Lower lobe of right lung (tissue), 2 donors: ENCODE results near the gene CELF4. TPM values are rescaled to one million over a fixed set of nuclear protein-coding genes. Genes with fewer than 3 reads are reported as not detected.
A peak's percentile ranks its signal among the peaks of the same experiment; 100 is the strongest.

Source experiments
- ATAC-seq, 2 donors: fragments of 200-7000 bp; cut with Tn5 transposase; one replicate each; pipeline ENCODE4 v1.9.1; 2020 to 2022; ENCODE audit warnings: mild to moderate bottlenecking in 2 of 2, moderate library complexity in 2 of 2
- DNase-seq: peaks from one replicate; pipeline ENCODE4 v3.0.0-alpha.2; 2020
- H3K27ac ChIP-seq: fragments of 200-600 bp; one replicate; pipeline ENCODE4 v1.8.0; 2022
- H3K27me3 ChIP-seq: fragments of 200-600 bp; one replicate; pipeline ENCODE4 v1.8.0; 2022; ENCODE audit warnings: low read depth
- H3K36me3 ChIP-seq: fragments of 200-600 bp; one replicate; pipeline ENCODE4 v1.8.0; 2022; ENCODE audit warnings: mild to moderate bottlenecking
- H3K4me1 ChIP-seq: fragments of 200-600 bp; one replicate; pipeline ENCODE4 v1.8.0; 2022
- H3K4me3 ChIP-seq: fragments of 200-600 bp; one replicate; pipeline ENCODE4 v1.8.0; 2022; ENCODE audit warnings: mild to moderate bottlenecking
- H3K9me3 ChIP-seq: fragments of 200-600 bp; one replicate; pipeline ENCODE4 v1.8.0; 2022
- intact Hi-C: fragments of 100-400 bp; cut with DNase I; formaldehyde crosslinking; loops from one replicate; pipeline ENCODE4 v1.11.0; 2022
- total RNA-seq: library from RNA; stranded (reverse); fragmentation: NEBNext Ultra II Directional; extraction: Animal tissue kit (Norgen Biotek cat#: 25700); gene quantifications from one replicate; pipeline ENCODE4 v1.2.1, GENCODE V29; 2021
- TF ChIP-seq, protein P1 (sequence below): fragments of 200-600 bp; IDR thresholded peaks from one replicate; pipeline ENCODE4 v1.8.0; 2022; ENCODE audit warnings: antibody characterized with exemption, mild to moderate bottlenecking
- donor health status: DM: no; HTN: yes; CAD: no; lungs with severe emphysema.

Gene CELF4
- total RNA-seq, 1 donor from 2014 or later: 0.38 TPM

DNA sequence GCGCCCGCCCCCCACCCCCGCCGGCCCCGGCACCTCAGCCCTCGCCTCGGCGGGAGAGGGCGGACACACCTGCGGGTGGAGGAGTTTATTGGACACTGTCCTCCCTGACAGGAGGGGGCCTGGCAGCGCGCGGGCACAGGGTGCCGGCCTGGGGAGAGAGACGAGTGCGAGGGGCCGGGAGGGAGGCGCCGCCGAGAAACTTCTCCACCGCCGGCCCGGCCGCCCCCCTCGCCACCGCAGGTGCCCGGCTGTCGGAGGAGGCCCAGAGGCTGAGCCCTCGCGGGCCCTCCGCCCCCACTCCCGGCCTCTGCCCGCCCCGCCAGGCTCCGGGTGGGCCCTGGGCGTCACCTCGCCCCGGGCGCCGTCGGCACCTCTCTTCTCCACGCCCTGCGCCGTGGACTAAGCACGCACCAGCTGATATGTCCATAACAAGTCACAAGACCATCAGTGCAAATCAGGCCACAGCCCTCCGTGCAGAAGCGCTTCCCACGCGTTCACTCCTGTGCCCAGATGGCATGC is 311.3 kb downstream of the CELF4 start:
- H3K36me3 ChIP-seq: no peaks in the 10 kb centered on the region
- H3K4me1 ChIP-seq: peaks cover 12% of the 10 kb centered on the region
- peaks cover 56% of the 10 kb centered on the region for H3K27me3 ChIP-seq
- DNase-seq (no peak), ATAC-seq (peak; percentile 49 to 54)
- no peaks in the 10 kb centered on the region for H3K9me3 ChIP-seq
- intact Hi-C loops: no loop called here
- TF ChIP-seq, protein P1, sequence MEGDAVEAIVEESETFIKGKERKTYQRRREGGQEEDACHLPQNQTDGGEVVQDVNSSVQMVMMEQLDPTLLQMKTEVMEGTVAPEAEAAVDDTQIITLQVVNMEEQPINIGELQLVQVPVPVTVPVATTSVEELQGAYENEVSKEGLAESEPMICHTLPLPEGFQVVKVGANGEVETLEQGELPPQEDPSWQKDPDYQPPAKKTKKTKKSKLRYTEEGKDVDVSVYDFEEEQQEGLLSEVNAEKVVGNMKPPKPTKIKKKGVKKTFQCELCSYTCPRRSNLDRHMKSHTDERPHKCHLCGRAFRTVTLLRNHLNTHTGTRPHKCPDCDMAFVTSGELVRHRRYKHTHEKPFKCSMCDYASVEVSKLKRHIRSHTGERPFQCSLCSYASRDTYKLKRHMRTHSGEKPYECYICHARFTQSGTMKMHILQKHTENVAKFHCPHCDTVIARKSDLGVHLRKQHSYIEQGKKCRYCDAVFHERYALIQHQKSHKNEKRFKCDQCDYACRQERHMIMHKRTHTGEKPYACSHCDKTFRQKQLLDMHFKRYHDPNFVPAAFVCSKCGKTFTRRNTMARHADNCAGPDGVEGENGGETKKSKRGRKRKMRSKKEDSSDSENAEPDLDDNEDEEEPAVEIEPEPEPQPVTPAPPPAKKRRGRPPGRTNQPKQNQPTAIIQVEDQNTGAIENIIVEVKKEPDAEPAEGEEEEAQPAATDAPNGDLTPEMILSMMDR: no peak
- H3K27ac ChIP-seq: no peak overlapping the region
- peak overlapping the region; percentile 50 for H3K4me3 ChIP-seq

DNA sequence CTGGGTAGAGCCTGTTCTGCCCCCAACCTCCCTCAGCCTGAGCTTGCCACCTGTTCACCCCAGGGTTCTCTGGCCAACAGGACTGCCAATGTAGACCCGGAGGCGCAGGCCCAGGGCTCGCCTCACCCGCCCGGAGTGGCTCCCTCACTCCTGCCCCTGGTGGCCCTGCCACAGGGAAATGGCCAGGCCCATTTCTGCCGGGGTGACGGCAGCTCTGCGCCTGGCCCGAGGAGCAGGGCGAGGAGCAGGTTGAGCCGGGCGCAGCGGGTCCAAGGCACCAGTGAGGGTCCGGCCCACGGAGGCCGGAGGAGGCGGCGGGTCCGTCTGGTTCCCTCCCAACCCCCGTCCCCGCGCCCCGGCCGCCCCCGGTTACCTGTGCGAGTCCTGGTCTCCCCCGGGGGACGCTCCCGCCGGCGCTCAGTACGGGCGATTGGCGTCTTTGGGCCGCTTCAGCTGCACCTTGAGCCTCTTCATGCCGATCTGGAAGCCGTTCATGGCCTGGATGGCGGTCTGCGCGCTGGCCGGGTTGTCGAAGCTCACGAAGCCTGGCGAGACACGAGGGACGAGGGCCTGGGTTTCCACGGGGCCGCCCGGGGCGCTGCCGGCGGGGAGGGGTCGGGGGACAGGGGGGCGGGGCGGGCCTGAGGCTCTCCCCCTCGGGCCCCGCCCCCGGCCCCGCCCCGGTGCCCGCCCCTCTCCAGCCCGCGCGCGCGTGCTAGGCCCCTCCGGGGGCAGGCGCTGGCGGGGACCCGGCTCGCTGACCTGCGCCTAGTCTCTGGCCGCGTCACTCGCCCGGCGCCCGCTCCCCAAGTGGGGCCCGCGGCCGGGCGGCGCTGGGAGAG is 312.0 kb downstream of the CELF4 start:
- TF ChIP-seq, protein P1: no peak
- peaks cover 12% of the 10 kb centered on the region for H3K4me1 ChIP-seq
- H3K27me3 ChIP-seq: peaks cover 52% of the 10 kb centered on the region
- H3K9me3 ChIP-seq: no peaks in the 10 kb centered on the region
- intact Hi-C loops: no loop called here
- DNase-seq: peak; percentile 52
- H3K4me3 ChIP-seq: peak overlapping the region; percentile 50
- no peak overlapping the region for H3K27ac ChIP-seq
- peak; percentile 83 to 88 for ATAC-seq
- no peaks in the 10 kb centered on the region for H3K36me3 ChIP-seq

DNA sequence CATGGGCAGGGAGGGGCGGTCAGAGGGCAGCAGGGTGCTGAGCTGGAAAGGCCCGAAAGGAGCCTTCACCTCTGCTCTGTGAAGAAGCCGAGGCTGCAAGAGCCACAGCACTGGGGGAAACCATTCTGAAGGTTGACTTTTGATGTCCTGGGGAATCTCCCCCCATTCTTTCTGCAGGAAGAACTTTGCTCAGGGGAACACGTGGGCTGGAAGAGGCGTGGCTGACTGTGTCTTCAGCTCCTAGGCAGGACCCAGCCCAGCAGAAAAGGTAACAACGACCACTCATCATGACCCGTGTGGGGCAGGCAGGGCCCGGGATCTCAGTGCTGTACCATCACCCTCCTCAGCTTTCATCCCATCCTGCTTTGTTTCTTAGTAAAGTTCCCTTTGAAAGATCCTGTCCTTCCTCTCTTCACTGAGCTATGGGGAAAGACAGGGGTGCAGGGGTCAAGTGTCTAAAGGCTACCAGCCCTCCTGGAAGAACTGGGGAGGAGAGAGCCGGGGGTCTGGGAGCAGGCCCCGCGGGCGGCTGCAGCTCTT is 312.7 kb downstream of the CELF4 start:
- peak overlapping the region; percentile 50 for H3K4me3 ChIP-seq
- H3K9me3 ChIP-seq: no peaks in the 10 kb centered on the region
- no peak overlapping the region for H3K27ac ChIP-seq
- TF ChIP-seq, protein P1: no peak
- no peak for ATAC-seq
- intact Hi-C loops: no loop called here
- peaks cover 12% of the 10 kb centered on the region for H3K4me1 ChIP-seq
- no peak for DNase-seq
- H3K36me3 ChIP-seq: no peaks in the 10 kb centered on the region
- peaks cover 49% of the 10 kb centered on the region for H3K27me3 ChIP-seq

DNA sequence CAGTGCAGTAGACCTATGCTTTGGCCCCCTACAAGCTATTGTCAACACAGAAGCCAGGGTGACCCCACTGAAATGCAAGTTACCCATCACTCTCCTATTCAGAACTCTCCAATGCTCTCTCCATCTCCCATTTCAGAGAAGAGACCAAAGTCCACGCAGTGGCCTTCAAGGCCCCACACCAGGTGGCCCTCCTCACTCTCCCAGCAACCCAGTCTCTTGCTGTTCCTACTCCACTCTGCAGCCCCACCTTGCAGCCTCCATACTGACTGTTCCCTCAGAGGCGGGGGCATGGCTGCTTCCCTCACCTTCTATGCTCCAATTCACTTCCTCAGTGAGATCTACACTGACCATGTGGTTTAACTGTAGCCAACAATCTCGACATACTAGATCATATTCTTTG is 313.3 kb downstream of the CELF4 start:
- Histone ChIP-seq H3K27ac (no peak overlapping the region), H3K9me3 (no peaks in the 10 kb centered on the region), H3K36me3 (no peaks in the 10 kb centered on the region), H3K4me1 (peaks cover 12% of the 10 kb centered on the region), H3K27me3 (peaks cover 49% of the 10 kb centered on the region), H3K4me3 (no peak overlapping the region)
- ATAC-seq: no peak
- TF ChIP-seq, protein P1: no peak
- intact Hi-C loops: no loop called here
- DNase-seq: no peak

DNA sequence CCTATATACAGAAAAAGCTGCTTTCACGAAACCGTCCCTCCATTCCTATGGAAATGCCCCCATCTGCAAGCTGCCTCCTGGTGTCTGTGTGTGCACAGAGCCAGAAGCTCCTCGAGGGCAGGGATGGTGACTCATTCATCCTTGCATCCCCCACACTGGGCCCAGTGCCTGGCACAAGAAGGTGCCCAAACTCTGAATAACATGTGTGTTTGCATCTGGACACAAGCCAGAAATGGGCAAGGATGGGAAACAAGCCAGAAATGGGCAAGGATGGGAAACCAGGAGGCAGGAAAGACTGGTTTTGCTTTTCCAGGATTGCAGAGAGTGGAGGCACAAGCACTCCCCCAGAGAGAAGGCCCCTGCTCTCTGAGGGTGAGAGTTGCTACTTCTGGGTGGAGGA is 313.9 kb downstream of the CELF4 start:
- DNase-seq: no peak
- Histone ChIP-seq H3K27ac (no peak overlapping the region), H3K27me3 (peaks cover 49% of the 10 kb centered on the region), H3K9me3 (no peaks in the 10 kb centered on the region), H3K36me3 (no peaks in the 10 kb centered on the region), H3K4me1 (peaks cover 12% of the 10 kb centered on the region), H3K4me3 (no peak overlapping the region)
- TF ChIP-seq, protein P1: no peak
- ATAC-seq: no peak
- intact Hi-C loops: no loop called here
